H1 (cell line): Measurements from ENCODE around the gene SPAG16. TPM values are rescaled to one million over a fixed set of nuclear protein-coding genes. Genes with fewer than 3 reads are reported as not detected.

ENCODE experiments used
- CTCF ChIA-PET: fragments of 300-600 bp; sonication (Branson Sonifier 250); formaldehyde crosslinking; loops from one replicate; lab custom pipeline; 2021; ENCODE audit not compliant: partially characterized antibody; lab: Charles Lee
- POLR2A ChIA-PET: fragments of 300-600 bp; sonication (Branson Sonifier 250); formaldehyde crosslinking; loops from one replicate; lab custom pipeline; 2021; ENCODE audit warnings: inconsistent platforms; ENCODE audit not compliant: partially characterized antibody; lab: Charles Lee
- DNase-seq, 2 experiments: peaks; one replicate each; pipeline versions ENCODE4 v3.0.0 to v3.0.0-alpha.2; 2010 to 2022; ENCODE audit warnings: low spot score in 2 of 2, low read depth in 1 of 2, mixed read lengths in 1 of 2
- FAIRE-seq: peaks from 2 replicates; lab custom pipeline; 2011; peaks lifted over from hg19 to GRCh38; lab: Jason Lieb, UNC
- H2AFZ ChIP-seq: 2 replicates; pipeline ENCODE4 v1.8.1; 2012; ENCODE audit warnings: low read length, inconsistent platforms
- H2AK5ac ChIP-seq: 2 replicates; pipeline ENCODE4 v1.6.1; 2013; ENCODE audit warnings: low read depth, low read length
- H2BK120ac ChIP-seq: replicated peaks from 2 replicates; pipeline ENCODE3; 2013; ENCODE audit warnings: low read depth, low read length, inconsistent platforms
- H2BK12ac ChIP-seq: 2 replicates; pipeline ENCODE4 v1.6.1; 2013; ENCODE audit warnings: low read depth, low read length
- H2BK15ac ChIP-seq: 2 replicates; pipeline ENCODE4 v1.6.1; 2013; ENCODE audit warnings: low read length
- H2BK20ac ChIP-seq: 2 replicates; pipeline ENCODE4 v1.6.1; 2013; ENCODE audit warnings: low read length
- H2BK5ac ChIP-seq: 2 replicates; pipeline ENCODE4 v1.6.1; 2013; ENCODE audit warnings: low read depth, low read length
- H3K14ac ChIP-seq: 2 replicates; pipeline ENCODE4 v1.6.1; 2013; ENCODE audit warnings: inconsistent platforms; ENCODE audit not compliant: insufficient read length
- H3K18ac ChIP-seq: 2 replicates; pipeline ENCODE4 v1.6.1; 2013; ENCODE audit warnings: low read length; ENCODE audit errors: extremely low read depth
- H3K23ac ChIP-seq: 2 replicates; pipeline ENCODE4 v1.6.1; 2013; ENCODE audit warnings: inconsistent platforms; ENCODE audit not compliant: insufficient read length
- H3K23me2 ChIP-seq: 2 replicates; pipeline ENCODE4 v1.6.1; 2013; ENCODE audit warnings: low read depth, low read length
- H3K27ac ChIP-seq: 2 replicates; pipeline ENCODE4 v1.6.1; 2011; ENCODE audit warnings: low read depth, low read length, inconsistent platforms
- H3K27me3 ChIP-seq, 4 experiments: replicated peaks in 1 of 4; 1 replicate in 1 of 4; 2 replicates in 3 of 4; pipeline versions ENCODE4 v1.6.1 to v1.8.1; 2011 to 2013; ENCODE audit warnings: low read length in 3 of 4, mild to moderate bottlenecking in 3 of 4, inconsistent platforms in 2 of 4, mixed read lengths in 2 of 4, moderate library complexity in 1 of 4; ENCODE audit not compliant: control insufficient read depth in 3 of 4, insufficient read depth in 3 of 4; ENCODE audit errors: extremely low read depth in 1 of 4
- H3K36me3 ChIP-seq, 4 experiments: 2 replicates each; pipeline versions ENCODE4 v1.6.1 to v1.8.1; 2011 to 2013; ENCODE audit warnings: mild to moderate bottlenecking in 4 of 4, low read length in 3 of 4, moderate library complexity in 2 of 4, control low read depth in 1 of 4, inconsistent platforms in 1 of 4; ENCODE audit not compliant: insufficient read depth in 4 of 4, control insufficient read depth in 2 of 4
- H3K4ac ChIP-seq: replicated peaks from 2 replicates; pipeline ENCODE3; 2013; ENCODE audit warnings: low read length, low read depth, mixed read lengths, inconsistent platforms; ENCODE audit not compliant: insufficient read length
- H3K4me1 ChIP-seq, 4 experiments: replicated peaks in 1 of 4; 1 replicate in 1 of 4; 2 replicates in 3 of 4; pipeline versions ENCODE4 v1.6.1 to v1.8.1; 2011 to 2013; ENCODE audit warnings: low read length in 3 of 4, inconsistent platforms in 2 of 4, mixed read lengths in 1 of 4; ENCODE audit not compliant: insufficient read depth in 4 of 4, control insufficient read depth in 3 of 4
- H3K4me2 ChIP-seq, 2 experiments: 2 replicates each; pipeline versions ENCODE4 v1.6.1 to v1.8.1; 2011 to 2013; ENCODE audit warnings: low read depth in 2 of 2, low read length in 2 of 2, control low read depth in 1 of 2, inconsistent platforms in 1 of 2, mild to moderate bottlenecking in 1 of 2; ENCODE audit not compliant: insufficient read depth in 1 of 2
- H3K4me3 ChIP-seq, 4 experiments: fragments of 200-600, 300-600 bp in 1 of 4; sonication (generic), shearing (Covaris generic), sonication (Bioruptor Twin) in 1 of 4; 2 replicates each; pipeline versions ENCODE4 v1.5.1 to v1.8.1; 2011 to 2016; ENCODE audit warnings: low read length in 4 of 4, low read depth in 3 of 4, control low read depth in 2 of 4, inconsistent platforms in 2 of 4, mild to moderate bottlenecking in 2 of 4, mixed read lengths in 1 of 4, moderate library complexity in 1 of 4; ENCODE audit not compliant: insufficient read depth in 2 of 4; ENCODE audit errors: extremely low read depth in 1 of 4
- H3K56ac ChIP-seq: replicated peaks from 2 replicates; pipeline ENCODE3; 2013; ENCODE audit warnings: low read depth, mild to moderate bottlenecking, mixed read lengths, low read length, inconsistent platforms; ENCODE audit not compliant: insufficient read length
- H3K79me1 ChIP-seq: 2 replicates; pipeline ENCODE4 v1.6.1; 2013; ENCODE audit warnings: low read depth, low read length, control low read depth
- H3K79me2 ChIP-seq, 2 experiments: 2 replicates each; pipeline versions ENCODE4 v1.6.1 to v1.8.1; 2012 to 2013; ENCODE audit warnings: low read length in 2 of 2, mild to moderate bottlenecking in 2 of 2, inconsistent platforms in 1 of 2; ENCODE audit not compliant: insufficient read depth in 2 of 2, control insufficient read depth in 1 of 2
- H3K9ac ChIP-seq, 4 experiments: replicated peaks in 1 of 4; 1 replicate in 1 of 4; 2 replicates in 3 of 4; pipeline versions ENCODE4 v1.6.1 to v1.8.1; 2011 to 2013; ENCODE audit warnings: low read depth in 3 of 4, low read length in 3 of 4, control low read depth in 2 of 4, mild to moderate bottlenecking in 2 of 4, moderate library complexity in 2 of 4, inconsistent platforms in 1 of 4; ENCODE audit errors: extremely low read depth in 1 of 4
- H3K9me3 ChIP-seq, 2 experiments: 2 replicates each; pipeline versions ENCODE4 v1.6.1 to v1.8.1; 2012 to 2013; ENCODE audit warnings: mild to moderate bottlenecking in 2 of 2, moderate library complexity in 2 of 2, control low read depth in 1 of 2, inconsistent platforms in 1 of 2, low read depth in 1 of 2, low read length in 1 of 2, mixed read lengths in 1 of 2; ENCODE audit not compliant: insufficient read depth in 2 of 2
- H4K20me1 ChIP-seq, 2 experiments: replicated peaks in 1 of 2; 2 replicates each; pipeline versions ENCODE3 to v1.8.1; 2011 to 2013; ENCODE audit warnings: inconsistent platforms in 2 of 2, low read length in 2 of 2, mild to moderate bottlenecking in 1 of 2; ENCODE audit not compliant: insufficient read depth in 2 of 2, control insufficient read depth in 1 of 2
- H4K5ac ChIP-seq: 2 replicates; pipeline ENCODE4 v1.6.1; 2013; ENCODE audit warnings: low read length, low read depth, mixed read lengths, inconsistent platforms; ENCODE audit not compliant: insufficient read length
- H4K8ac ChIP-seq: 2 replicates; pipeline ENCODE4 v1.8.0; 2013; ENCODE audit warnings: mild to moderate bottlenecking, moderate library complexity, low read length, inconsistent platforms; ENCODE audit not compliant: insufficient read depth; ENCODE audit errors: extremely low read depth
- H4K91ac ChIP-seq: replicated peaks from 2 replicates; pipeline ENCODE3; 2013; ENCODE audit warnings: low read length, mixed read lengths, inconsistent platforms; ENCODE audit not compliant: insufficient read length
- CBX8 ChIP-seq: fragments of 300-800, 300-1000 bp; sonication (generic); IDR thresholded peaks from 2 replicates; pipeline ENCODE4 v1.7.1; 2016; ENCODE audit warnings: low read depth, low read length, borderline replicate concordance
- CHD1 ChIP-seq: IDR thresholded peaks from 2 replicates; pipeline ENCODE4 v1.6.1; 2012; ENCODE audit warnings: low read depth, low read length, improper control_type of control experiment
- HDAC6 ChIP-seq: IDR thresholded peaks from one replicate; pipeline ENCODE4 v1.7.1; 2012; ENCODE audit warnings: low read depth, mild to moderate bottlenecking, inconsistent platforms, low read length, moderate library complexity
- POLR2A ChIP-seq, 2 experiments: IDR thresholded peaks; 1 replicate in 1 of 2; 2 replicates in 1 of 2; pipeline ENCODE4 v1.6.1; 2011; ENCODE audit warnings: low read depth in 2 of 2, low read length in 2 of 2, mild to moderate bottlenecking in 2 of 2; ENCODE audit errors: control extremely low read depth in 1 of 2
- RBBP5 ChIP-seq: IDR thresholded peaks from 2 replicates; pipeline ENCODE4 v1.7.1; 2012; ENCODE audit warnings: low read depth, mild to moderate bottlenecking, inconsistent platforms, low read length, moderate library complexity, borderline replicate concordance
- TBP ChIP-seq: IDR thresholded peaks from 2 replicates; pipeline ENCODE4 v1.6.1; 2011; ENCODE audit warnings: low read depth, low read length, improper control_type of control experiment
- WGBS, 2 experiments: shearing (Covaris generic) in 1 of 2; methylation state at CpG; one replicate each; pipeline versions ENCODE4 v1.1.6 to v1.1.7; 2013 to 2015; ENCODE audit warnings: low lambda C conversion rate in 2 of 2, mixed read lengths in 2 of 2, inconsistent platforms in 1 of 2, low coverage in 1 of 2, missing lambda C conversion rate in 1 of 2; ENCODE audit not compliant: insufficient replicate concordance in 2 of 2, insufficient coverage in 1 of 2, insufficient read length in 1 of 2; ENCODE audit errors: extremely low coverage in 1 of 2, missing lambda C conversion rate in 1 of 2; 5-methylcytosine and 5-hydroxymethylcytosine counted together
- polyA plus RNA-seq, 7 experiments: library from polyadenylated mRNA; depleted of rRNA in 3 of 7; stranded (reverse) in 5 of 7; unstranded in 2 of 7; fragments of >200 nt in 5 of 7; fragments of 200-250 nt in 2 of 7; gene quantifications; 1 replicate in 5 of 7; 2 replicates in 1 of 7; 4 replicates in 1 of 7; pipeline versions ENCODE4 v1.2.1 to v1.2.3, GENCODE V29; 2011 to 2013; ENCODE audit warnings: missing spikeins in 2 of 7, mixed read lengths in 2 of 7
- total RNA-seq: library from RNA; stranded (reverse); fragmentation: NEBNext Ultra II Directional; extraction: Animal tissue kit (Norgen Biotek cat#: 25700); gene quantifications from 2 replicates; pipeline ENCODE4 v1.2.1, GENCODE V29; 2021
- TF ChIP-seq, protein P1 (sequence below): IDR thresholded peaks from 2 replicates; pipeline ENCODE4 v1.6.1; 2011; ENCODE audit warnings: low read depth, mild to moderate bottlenecking, low read length; ENCODE audit not compliant: insufficient read depth

Gene SPAG16
- total and polyA plus RNA-seq, 2 of the 8 experiments (the other 6 are each of a cell fraction or from before 2014, with no cell fraction given): 6.0 to 14.9 TPM

DNA sequence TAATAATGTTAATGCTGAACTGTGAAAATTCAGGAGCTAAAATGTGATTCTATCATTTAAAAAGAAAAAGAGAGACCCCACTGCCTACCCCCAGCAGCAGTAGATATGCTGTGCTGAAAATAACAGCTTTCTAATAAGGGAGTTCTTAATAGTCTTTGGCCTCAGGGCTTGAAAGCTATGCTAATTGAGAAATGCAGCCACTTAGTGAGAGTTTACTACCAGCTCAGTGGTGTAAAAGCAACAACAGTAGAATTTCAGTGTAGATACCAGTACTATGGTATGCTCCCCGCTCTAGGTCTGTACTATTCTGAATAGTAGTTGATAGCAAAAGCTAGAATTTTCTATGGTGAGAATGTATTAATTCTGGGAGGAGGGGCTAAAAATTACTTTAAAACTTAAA lies 823.5 kb downstream of the SPAG16 start:
- ChIA-PET POLR2A (interaction anchor here (0.9 kb wide), 1 partner anchor 20 kb away, joined by 4 read pairs; no protein-coding TSS in a partner anchor), CTCF (interaction anchor here (0.6 to 0.8 kb wide), 2 partner anchors 107 to 466 kb away, joined by 4 read pairs; no protein-coding TSS in a partner anchor)
- DNase-seq: no peak
- no peak overlapping the region for H3K27ac ChIP-seq
- no peak for FAIRE-seq
- no peak overlapping the region for H4K8ac ChIP-seq
- H3K36me3 ChIP-seq: no peaks in the 10 kb centered on the region
- H4K91ac ChIP-seq: no peak overlapping the region
- no peaks in the 10 kb centered on the region for H3K23me2 ChIP-seq
- H2AK5ac ChIP-seq: no peak overlapping the region
- H3K4me2 ChIP-seq: no peak overlapping the region
- H3K27me3 ChIP-seq: no peaks in the 10 kb centered on the region; a peak in 3 of 7 replicates
- H2AFZ ChIP-seq: no peak overlapping the region
- no peak overlapping the region for H3K14ac ChIP-seq
- H2BK20ac ChIP-seq: no peak overlapping the region
- H3K4ac ChIP-seq: no peak overlapping the region
- 67% methylated on average over 1 of the region's 1 CpG; no CpG with 5 or more reads in 1 of the 2 experiments for WGBS, 2 experiments
- H2BK120ac ChIP-seq: no peak overlapping the region
- H2BK15ac ChIP-seq: no peak overlapping the region
- no peaks in the 10 kb centered on the region for H3K79me2 ChIP-seq
- no peak overlapping the region for H2BK12ac ChIP-seq
- H3K4me3 ChIP-seq: no peak overlapping the region
- no peak for TF ChIP-seq CBX8
- TF ChIP-seq, protein P1, sequence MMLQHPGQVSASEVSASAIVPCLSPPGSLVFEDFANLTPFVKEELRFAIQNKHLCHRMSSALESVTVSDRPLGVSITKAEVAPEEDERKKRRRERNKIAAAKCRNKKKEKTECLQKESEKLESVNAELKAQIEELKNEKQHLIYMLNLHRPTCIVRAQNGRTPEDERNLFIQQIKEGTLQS: no peak
- TF ChIP-seq RBBP5: no peak
- TF ChIP-seq POLR2A (IDR thresholded peaks at IDR 0.05; ENCODE audit: control extremely low read depth in 1 of 2, low read depth in 2 of 2, low read length in 2 of 2): no peak
- TF ChIP-seq TBP: no peak
- no peak for TF ChIP-seq CHD1
- no peak for TF ChIP-seq HDAC6
- H3K56ac ChIP-seq: no peak overlapping the region
- no peak overlapping the region for H2BK5ac ChIP-seq
- no peak overlapping the region for H4K5ac ChIP-seq
- no peaks in the 10 kb centered on the region for H3K9me3 ChIP-seq
- no peak overlapping the region for H3K18ac ChIP-seq
- H3K4me1 ChIP-seq: no peaks in the 10 kb centered on the region; a peak in 1 of 7 replicates
- H3K79me1 ChIP-seq: no peaks in the 10 kb centered on the region
- no peak overlapping the region for H3K9ac ChIP-seq
- no peaks in the 10 kb centered on the region for H4K20me1 ChIP-seq
- H3K23ac ChIP-seq: no peak overlapping the region
